Hematopoietic multipotent progenitor cell treated with erythropoietin and hydrocortisone succinate and interleukin-3 and kit ligand, for 15 days (in vitro differentiated cells): Measurements from ENCODE around the gene COMT.

Experiments used
- DNase-seq: peaks from one replicate; pipeline ENCODE4 v3.0.0-alpha.2; 2015; ENCODE audit warnings: low spot score

Gene COMT

DNA sequence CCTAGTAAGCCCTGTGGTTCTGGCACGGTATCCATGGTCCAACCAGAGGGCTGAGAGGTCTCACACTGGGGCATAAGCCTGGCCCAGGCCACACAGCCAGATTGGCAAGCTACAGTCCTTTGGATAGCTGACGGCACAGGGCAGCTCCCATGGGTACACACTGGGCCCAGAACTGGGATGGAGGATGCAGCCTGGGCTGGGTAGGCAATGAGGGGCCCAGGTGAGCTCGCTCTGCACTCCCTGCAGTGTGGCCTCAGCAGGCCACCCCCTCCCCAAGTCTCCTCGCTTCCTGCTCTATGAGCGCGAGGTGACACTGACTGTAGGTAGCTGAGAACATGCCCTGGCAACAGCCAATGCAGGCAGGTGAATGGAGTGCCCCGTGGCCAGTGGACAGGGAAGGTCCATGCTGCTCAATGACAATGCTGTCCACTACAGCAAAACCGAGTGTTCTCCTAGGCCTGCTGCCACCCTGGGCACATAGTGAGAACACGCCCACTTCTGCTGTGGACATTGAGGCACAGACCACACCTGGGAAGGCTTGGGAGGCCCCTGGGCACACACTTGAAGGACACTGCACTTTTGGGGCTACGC, 71.3 kb downstream of the COMT start:
- no peak for DNase-seq

- DNase-seq, result peak; percentile 66
These were observed 71.9 kb downstream of the COMT start for GRCh38 chr22:20013382-20013871.

- peak; percentile 61 for DNase-seq
These were observed 73.1 kb downstream of the COMT start for GRCh38 chr22:20014526-20015186.

GRCh38 chr22:20015187-20015625, 73.6 kb downstream of the COMT start:
- DNase-seq, result peak; percentile 40

GRCh38 chr22:20015971-20016733, 74.6 kb downstream of the COMT start:
- DNase-seq, result peak; percentile 48

DNA sequence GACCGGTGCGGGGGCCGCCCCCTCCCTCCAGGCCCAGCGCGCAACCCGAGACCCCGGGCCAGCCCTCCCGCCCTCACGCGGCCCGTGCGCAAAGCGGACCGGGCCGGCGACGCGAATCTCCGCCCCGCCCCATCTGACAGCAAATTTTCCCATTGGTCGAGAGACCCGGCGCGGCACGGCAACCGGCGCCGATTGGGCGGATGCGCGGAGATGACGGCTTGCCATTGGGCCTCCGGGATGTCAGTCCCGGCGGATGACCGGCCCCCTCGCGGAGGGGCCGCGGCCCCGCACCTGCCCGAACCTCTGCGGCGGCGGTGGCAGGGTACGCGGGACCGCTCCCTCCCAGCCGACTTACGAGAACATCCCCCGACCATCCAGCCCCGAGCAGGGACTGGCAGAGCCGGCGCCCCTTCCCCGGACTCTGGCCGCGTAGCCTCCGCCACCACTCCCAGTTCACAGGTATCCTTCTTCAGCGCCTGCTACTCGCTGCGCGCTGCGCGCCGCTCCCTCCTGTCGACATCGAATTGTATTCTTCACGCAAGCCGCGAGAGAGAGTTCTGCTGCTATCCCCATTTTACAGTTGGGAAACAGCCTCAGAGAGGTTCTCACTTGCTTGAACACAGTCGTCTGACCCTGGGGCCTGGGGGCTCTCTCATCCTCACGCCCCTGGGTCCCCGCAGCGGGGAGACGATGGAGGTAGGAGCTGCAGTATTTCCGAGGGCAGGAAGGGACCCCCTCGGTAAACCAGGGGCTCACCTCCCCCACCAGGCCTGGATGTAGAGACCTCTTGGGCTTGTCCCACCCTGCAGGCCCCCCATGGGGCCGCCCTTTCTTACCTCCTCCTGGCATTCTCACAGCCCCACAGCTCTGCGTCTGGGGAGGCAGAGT, 75.4 kb downstream of the COMT start, which contains the start of gene ARVCF:
Gene ARVCF, minus strand, starts transcription at position 90 of the 888 bp plus-strand sequence. CDS start 26,029 bp downstream, outside the sequence.
- DNase-seq, result peak; percentile 94

- DNase-seq, result no peak
These were observed 76.0 kb downstream of the COMT start for GRCh38 chr22:20017622-20017958.

- DNase-seq, result no peak
These were observed 76.4 kb downstream of the COMT start for GRCh38 chr22:20018001-20018400.
